Middle frontal gyrus (tissue), 1 donor: ENCODE results near the gene RETREG3.
"Not testable (repeated sequence)": the region's sequence is repeated elsewhere in the genome, so short reads cannot be mapped to it uniquely, and the experiment has no call there.

Experiments
- DNase-seq: peaks from one replicate; pipeline ENCODE4 v3.0.0-alpha.2; 2015; ENCODE audit warnings: low spot score; ENCODE audit errors: extremely low spot score

Gene RETREG3

GRCh38 chr17:42609182-42609813 lies at the start of gene RETREG3, which contains the start of gene TUBG1:
Gene RETREG3, minus strand, starts transcription at chr17:42609374. Its CDS starts 50 bp downstream, at chr17:42609324.
Gene TUBG1, plus strand, starts transcription at chr17:42609683. Its CDS starts 55 bp downstream, at chr17:42609738.
- DNase-seq = peak; percentile 98

- DNase-seq = no peak
These were observed 48.8 kb upstream of the RETREG3 start for GRCh38 chr17:42657824-42658588.

GRCh38 chr17:42655528-42655927 lies 46.4 kb upstream of the RETREG3 start:
- no peak for DNase-seq

- DNase-seq = no peak
These were observed 44.3 kb upstream of the RETREG3 start for GRCh38 chr17:42653179-42654124.

GRCh38 chr17:42651392-42651791 lies 42.2 kb upstream of the RETREG3 start:
- DNase-seq = no peak

GRCh38 chr17:42647778-42648177 lies 38.6 kb upstream of the RETREG3 start:
- DNase-seq = no peak

GRCh38 chr17:42642336-42642735 lies 33.2 kb upstream of the RETREG3 start:
- no peak for DNase-seq

GRCh38 chr17:42640121-42640520 lies 30.9 kb upstream of the RETREG3 start:
- DNase-seq = no peak

GRCh38 chr17:42639525-42640113 lies 30.4 kb upstream of the RETREG3 start:
- no peak for DNase-seq

- no peak for DNase-seq
These were observed 23.8 kb upstream of the RETREG3 start for GRCh38 chr17:42632949-42633444.

- DNase-seq = no peak
These were observed 20.3 kb upstream of the RETREG3 start for GRCh38 chr17:42629411-42630009.

- not testable (repeated sequence) for DNase-seq
These were observed 18.0 kb upstream of the RETREG3 start for GRCh38 chr17:42627032-42627764.

GRCh38 chr17:42623732-42624596 lies 14.8 kb upstream of the RETREG3 start:
- DNase-seq = no peak

- no peak for DNase-seq
These were observed 14.1 kb upstream of the RETREG3 start for GRCh38 chr17:42623271-42623670.

- DNase-seq = not testable (repeated sequence)
These were observed 12.8 kb upstream of the RETREG3 start for GRCh38 chr17:42621987-42622386.

- no peak for DNase-seq
These were observed 9.4 kb upstream of the RETREG3 start for GRCh38 chr17:42618442-42619150.

- DNase-seq = no peak
These were observed 8.8 kb upstream of the RETREG3 start for GRCh38 chr17:42617956-42618431.

- no peak for DNase-seq
These were observed 4.6 kb upstream of the RETREG3 start for GRCh38 chr17:42613699-42614295.
